ENCODE results near the gene LRRN3.

DNA sequence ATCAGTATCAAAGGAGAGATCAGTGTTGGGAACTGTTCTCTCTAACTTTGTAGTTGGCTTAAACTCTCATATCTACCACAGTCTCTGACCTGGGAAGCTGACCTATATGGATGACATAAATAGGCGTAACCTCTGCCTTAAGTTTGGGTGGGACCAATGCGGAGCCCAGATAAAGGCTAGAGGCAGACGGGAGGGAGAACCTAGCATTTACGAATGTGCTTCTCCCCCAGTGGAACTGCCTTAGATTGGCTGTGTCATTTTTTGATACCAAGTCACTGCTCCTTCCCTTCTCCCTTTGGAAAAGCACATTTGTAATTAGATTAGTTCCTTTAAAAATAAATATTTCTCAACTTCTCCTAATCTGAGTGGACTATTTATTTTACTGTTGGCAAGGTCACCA is 23.7 kb upstream of the LRRN3 start:
- TF ChIP-seq EZH2 (IDR thresholded peaks at IDR 0.05; ENCODE audit: low read length, missing control alignments) = no peak
- TF ChIP-seq CTCF (conservative IDR thresholded peaks at IDR 0.05 in 1 of 2, IDR thresholded peaks at IDR 0.05 in 1 of 2; ENCODE audit: low read depth in 1 of 2, low read length in 2 of 2) = no peak

All from fibroblast of lung (primary cell).